Activated naive CD4-positive, alpha-beta T cell treated with anti-CD3 and anti-CD28 coated beads, Interleukin-2, amount 10 ng/mL, durations not matched to agents 7 days and 5 days (primary cell): ENCODE data around the gene HSPG2.

ENCODE experiments used
- CTCF ChIA-PET: fragments of 350-600 bp; sonication (Branson Sonifier 250); formaldehyde crosslinking; loops from one replicate; lab custom pipeline; 2021; ENCODE audit warnings: antibody characterized with exemption; lab: Charles Lee
- DNase-seq: peaks from one replicate; pipeline ENCODE4 v3.0.0-alpha.2; 2020
- H3K27ac Mint-ChIP-seq: one replicate; pipeline ENCODE4 v1.8.0; 2021; ENCODE audit warnings: mild to moderate bottlenecking, moderate library complexity, mixed read lengths
- H3K27me3 Mint-ChIP-seq: one replicate; pipeline ENCODE4 v1.8.0; 2021; ENCODE audit warnings: mild to moderate bottlenecking, mixed read lengths
- H3K36me3 Mint-ChIP-seq: one replicate; pipeline ENCODE4 v1.8.0; 2021; ENCODE audit warnings: mixed read lengths
- H3K4me1 Mint-ChIP-seq: one replicate; pipeline ENCODE4 v1.8.0; 2021; ENCODE audit warnings: mixed read lengths
- H3K4me3 Mint-ChIP-seq: one replicate; pipeline ENCODE4 v1.8.0; 2021; ENCODE audit warnings: mild to moderate bottlenecking, moderate library complexity, mixed read lengths
- H3K9me3 Mint-ChIP-seq: one replicate; pipeline ENCODE4 v1.8.0; 2021; ENCODE audit warnings: mixed read lengths

The HSPG2 gene

DNA sequence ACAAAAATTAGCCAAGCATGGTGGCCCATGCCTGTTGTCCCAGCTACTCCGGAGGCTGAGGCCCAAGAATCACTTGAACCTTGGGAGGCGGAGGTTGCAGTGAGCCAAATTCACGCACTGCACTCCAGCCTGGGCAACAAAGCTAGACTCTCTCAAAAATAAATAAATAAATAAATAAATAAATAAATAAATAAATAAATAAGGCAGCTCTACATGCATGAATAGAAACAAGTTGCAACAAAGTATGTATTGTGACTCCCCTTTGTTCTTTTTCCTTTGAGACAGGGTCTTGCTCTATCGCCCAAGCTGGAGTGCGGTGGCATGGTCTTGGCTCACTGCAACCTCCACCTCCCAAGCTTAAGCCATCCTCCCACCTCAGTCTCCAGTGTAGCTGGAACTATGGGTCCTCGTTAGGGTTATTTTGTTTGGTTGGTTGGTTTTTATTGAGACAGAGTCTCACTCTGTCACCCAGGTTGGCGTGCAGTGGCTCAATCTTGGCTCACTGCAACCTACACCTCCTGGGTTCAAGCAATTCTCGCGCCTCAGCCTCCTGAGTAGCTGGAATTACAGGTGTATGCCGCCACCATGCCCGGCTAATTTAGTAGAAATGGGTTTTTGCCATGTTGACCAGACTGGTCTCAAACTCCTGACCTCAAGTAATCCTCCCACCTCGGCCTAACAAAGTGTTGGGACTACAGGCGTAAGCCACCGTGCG lies 162.1 kb downstream of the HSPG2 start:
- Mint-ChIP-seq H3K4me1 (peaks cover 44% of the 10 kb centered on the region), H3K27ac (peak overlapping the region; percentile 14), H3K4me3 (no peak overlapping the region), H3K36me3 (peaks cover 16% of the 10 kb centered on the region), H3K9me3 (no peaks in the 10 kb centered on the region), H3K27me3 (no peaks in the 10 kb centered on the region)
- CTCF ChIA-PET, result no interaction called here
- no peak for DNase-seq

DNA sequence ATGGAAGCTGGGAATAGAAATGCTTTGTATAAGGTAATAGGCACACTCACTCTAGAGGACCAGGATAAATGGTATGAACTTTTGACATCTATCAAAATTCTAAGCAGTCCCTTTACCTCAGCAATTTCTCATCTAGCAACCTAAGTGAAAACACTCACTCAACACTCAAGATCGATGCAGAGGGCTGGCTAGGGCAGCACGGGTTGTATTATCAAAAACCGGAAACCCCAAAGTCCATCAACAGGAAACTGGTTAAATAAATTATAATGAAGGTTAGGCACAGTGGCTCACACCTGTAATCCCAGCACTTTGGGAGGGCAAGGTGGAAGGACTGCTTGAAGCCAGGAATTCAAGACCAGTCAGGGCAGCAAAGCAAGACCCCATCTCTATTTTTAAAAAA lies 163.5 kb downstream of the HSPG2 start:
- peak overlapping the region; percentile 73 for H3K27ac Mint-ChIP-seq
- CTCF ChIA-PET, result interaction anchor here (0.6 kb wide), 1 partner anchor 44 kb away, joined by 3 read pairs; no protein-coding TSS in a partner anchor
- H3K27me3 Mint-ChIP-seq, result no peaks in the 10 kb centered on the region
- H3K36me3 Mint-ChIP-seq, result peaks cover 20% of the 10 kb centered on the region
- no peaks in the 10 kb centered on the region for H3K9me3 Mint-ChIP-seq
- H3K4me1 Mint-ChIP-seq, result peaks cover 41% of the 10 kb centered on the region
- DNase-seq, result no peak
- no peak overlapping the region for H3K4me3 Mint-ChIP-seq
